GM21737 (cell line): Measurements from ENCODE around the gene KLF1.
"Not testable (repeated sequence)": the region's sequence is repeated elsewhere in the genome, so short reads cannot be mapped to it uniquely, and the experiment has no call there.

Experiments
- ATAC-seq: cut with Tn5 transposase; IDR thresholded peaks from one replicate; pipeline ENCODE4 v1.9.1; 2021; ENCODE audit warnings: mild to moderate bottlenecking, moderate library complexity; ENCODE audit not compliant: unreplicated experiment

The KLF1 gene

GRCh38 chr19:12868540-12869112 is 18.4 kb downstream of the KLF1 start:
- ATAC-seq, result no peak

GRCh38 chr19:12867120-12868099 is 19.6 kb downstream of the KLF1 start:
- no peak for ATAC-seq

GRCh38 chr19:12866416-12867119 is 20.4 kb downstream of the KLF1 start:
- no peak for ATAC-seq

GRCh38 chr19:12865746-12866415 is 21.1 kb downstream of the KLF1 start:
- ATAC-seq, result no peak

- ATAC-seq, result no peak
These were observed 22.0 kb downstream of the KLF1 start for GRCh38 chr19:12864721-12865715.

GRCh38 chr19:12864143-12864542 is 22.9 kb downstream of the KLF1 start:
- ATAC-seq, result no peak

- no peak for ATAC-seq
These were observed 27.5 kb downstream of the KLF1 start for GRCh38 chr19:12859546-12859945.

- ATAC-seq, result no peak
These were observed 28.7 kb downstream of the KLF1 start for GRCh38 chr19:12858041-12858928.

- no peak for ATAC-seq
These were observed 30.3 kb downstream of the KLF1 start for GRCh38 chr19:12856653-12857052.

- ATAC-seq, result no peak
These were observed 39.6 kb downstream of the KLF1 start for GRCh38 chr19:12847159-12848139.

- not testable (repeated sequence) for ATAC-seq
These were observed 40.4 kb downstream of the KLF1 start for GRCh38 chr19:12846613-12847012.

- ATAC-seq, result no peak
These were observed 42.8 kb downstream of the KLF1 start for GRCh38 chr19:12843999-12844732.

- no peak for ATAC-seq
These were observed 43.7 kb downstream of the KLF1 start for GRCh38 chr19:12843328-12843727.

GRCh38 chr19:12842511-12842910 is 44.5 kb downstream of the KLF1 start:
- no peak for ATAC-seq

GRCh38 chr19:12841094-12841493 is 45.9 kb downstream of the KLF1 start:
- ATAC-seq, result no peak

- no peak for ATAC-seq
These were observed 46.6 kb downstream of the KLF1 start for GRCh38 chr19:12840091-12841079.
